Gastrocnemius medialis (tissue), 4 donors: ENCODE data around the gene GREB1L. TPM values are rescaled to one million over a fixed set of nuclear protein-coding genes. Genes with fewer than 3 reads are reported as not detected.
"Not testable (repeated sequence)": the region's sequence is repeated elsewhere in the genome, so short reads cannot be mapped to it uniquely, and the experiment has no call there.

Experiments
- ATAC-seq, 2 donors: fragments of 150-250 bp; one replicate each; pipeline ENCODE4 v1.9.1; 2016
- DNase-seq, 2 donors: peaks; one replicate each; pipeline ENCODE4 v3.0.0-alpha.2; 2019
- H3K27ac ChIP-seq, 4 donors: fragments of 200-600 bp; sonication (generic); 1 replicate in 1 of 4; 2 replicates in 3 of 4; pipeline ENCODE4 v1.5.1; 2016 to 2018; ENCODE audit warnings: mild to moderate bottlenecking in 2 of 4, moderate library complexity in 1 of 4
- H3K27me3 ChIP-seq, 3 donors: fragments of 200-600 bp; sonication (generic) in 2 of 3; 1 replicate in 1 of 3; 2 replicates in 2 of 3; pipeline versions ENCODE4 v1.5.1 to v1.6.0; 2016 to 2019; ENCODE audit warnings: mild to moderate bottlenecking in 1 of 3, moderate library complexity in 1 of 3
- H3K36me3 ChIP-seq, 2 donors: fragments of 200-600 bp; sonication (generic) in 1 of 2; one replicate each; pipeline ENCODE4 v1.5.1; 2017 to 2018
- H3K4me1 ChIP-seq, 2 donors: fragments of 200-600 bp; sonication (generic) in 1 of 2; one replicate each; pipeline ENCODE4 v1.5.1; 2016 to 2017; ENCODE audit warnings: mild to moderate bottlenecking in 2 of 2
- H3K4me3 ChIP-seq, 4 donors: fragments of 200-600 bp; sonication (generic) in 3 of 4; 1 replicate in 1 of 4; 2 replicates in 3 of 4; pipeline ENCODE4 v1.5.1; 2016 to 2019; ENCODE audit warnings: mild to moderate bottlenecking in 2 of 4
- H3K9me3 ChIP-seq, 3 donors: fragments of 200-600 bp; sonication (generic) in 2 of 3; 1 replicate in 1 of 3; 2 replicates in 2 of 3; pipeline ENCODE4 v1.5.1; 2016 to 2019
- CTCF ChIP-seq, 5 experiments: fragments of 450-650 bp in 3 of 5; fragments of 200-600 bp in 2 of 5; sonication (generic) in 2 of 5; IDR thresholded peaks in 4 of 5; conservative IDR thresholded peaks in 1 of 5; 1 replicate in 4 of 5; 2 replicates in 1 of 5; pipeline ENCODE4 v1.5.1; 2016 to 2019; ENCODE audit warnings: antibody characterized with exemption in 5 of 5, mild to moderate bottlenecking in 3 of 5, moderate library complexity in 3 of 5
- POLR2A ChIP-seq, 2 donors: fragments of 450-650 bp; IDR thresholded peaks; one replicate each; pipeline ENCODE4 v1.6.1; 2017; ENCODE audit warnings: antibody characterized with exemption in 2 of 2, mild to moderate bottlenecking in 2 of 2, moderate library complexity in 2 of 2
- in situ Hi-C, 4 donors: fragments of 200-750 bp; cut with MboI; loops; one replicate each; pipeline versions ENCODE4 v1.15.0 to v1.8.0; 2017; ENCODE audit warnings: low sequenced_read_pairs in 4 of 4
- intact Hi-C: fragments of 100-400 bp; cut with DNase I; formaldehyde crosslinking; loops from one replicate; pipeline ENCODE4 v1.15.1; 2023; ENCODE audit warnings: low total_unique reads
- total RNA-seq, 4 donors: library from RNA; depleted of rRNA; stranded (reverse); fragments of >200 nt; gene quantifications; one replicate each; pipeline versions ENCODE4 v1.1.0 to v1.2.3, GENCODE V29; 2016

The GREB1L gene
- total RNA-seq, 4 donors from 2014 or later: 4.4 to 14.4 (median 7.4) TPM

GRCh38 chr18:21277578-21277977 is 35.5 kb downstream of the GREB1L start:
- no peaks in the 10 kb centered on the region for H3K4me1 ChIP-seq
- in situ Hi-C loops: loop anchor here in 2 of 4 donors (25.0 kb wide), 1 partner anchor 110 kb away; no protein-coding TSS in a partner anchor
- H3K9me3 ChIP-seq: no peaks in the 10 kb centered on the region
- H3K36me3 ChIP-seq: no peaks in the 10 kb centered on the region
- no peaks in the 10 kb centered on the region for H3K27me3 ChIP-seq
- H3K4me3 ChIP-seq: no peak overlapping the region
- TF ChIP-seq POLR2A (IDR thresholded peaks at IDR 0.05) (no peak), CTCF (IDR thresholded peaks at IDR 0.05 in 4 of 5, conservative IDR thresholded peaks at IDR 0.05 in 1 of 5) (no peak)
- no peak for DNase-seq
- peak overlapping the region in 1 of 4 donors; percentile 4 for H3K27ac ChIP-seq
- ATAC-seq: peak; percentile 33 to 56
- intact Hi-C loops: no loop called here

GRCh38 chr18:21278218-21278617 is 36.2 kb downstream of the GREB1L start:
- H3K9me3 ChIP-seq, H3K36me3 ChIP-seq, H3K4me3 ChIP-seq, H3K27ac ChIP-seq, ATAC-seq, DNase-seq, H3K4me1 ChIP-seq, intact Hi-C loops, H3K27me3 ChIP-seq: not testable (repeated sequence)
- in situ Hi-C loops: loop anchor here in 2 of 4 donors (25.0 kb wide), 1 partner anchor 109 kb away; no protein-coding TSS in a partner anchor

- H3K27ac ChIP-seq: no peak overlapping the region
- DNase-seq (no peak), ATAC-seq (no peak)
- peaks cover 0 to under 1% of the 10 kb centered on the region in 2 donors for H3K4me1 ChIP-seq
- no peak overlapping the region for H3K4me3 ChIP-seq
- H3K27me3 ChIP-seq: no peaks in the 10 kb centered on the region
- TF ChIP-seq CTCF (IDR thresholded peaks at IDR 0.05 in 4 of 5, conservative IDR thresholded peaks at IDR 0.05 in 1 of 5) (no peak), POLR2A (IDR thresholded peaks at IDR 0.05) (no peak)
- intact Hi-C loops (no loop called here), in situ Hi-C loops (loop anchor here in 2 of 4 donors (25.0 kb wide), 1 partner anchor 106 kb away; no protein-coding TSS in a partner anchor)
- no peaks in the 10 kb centered on the region for H3K9me3 ChIP-seq
- H3K36me3 ChIP-seq: no peaks in the 10 kb centered on the region
These were observed 39.6 kb downstream of the GREB1L start for GRCh38 chr18:21281603-21282002.

GRCh38 chr18:21284540-21284939 is 42.5 kb downstream of the GREB1L start:
- intact Hi-C loops (no loop called here), in situ Hi-C loops (loop anchor here in 2 of 4 donors (25.0 kb wide), 1 partner anchor 103 kb away; no protein-coding TSS in a partner anchor)
- TF ChIP-seq CTCF (IDR thresholded peaks at IDR 0.05 in 4 of 5, conservative IDR thresholded peaks at IDR 0.05 in 1 of 5) (no peak), POLR2A (IDR thresholded peaks at IDR 0.05) (no peak)
- no peaks in the 10 kb centered on the region for H3K27me3 ChIP-seq
- no peaks in the 10 kb centered on the region for H3K36me3 ChIP-seq
- no peak overlapping the region for H3K27ac ChIP-seq
- peaks cover 0 to 4% of the 10 kb centered on the region in 2 donors for H3K4me1 ChIP-seq
- no peaks in the 10 kb centered on the region for H3K9me3 ChIP-seq
- ATAC-seq: no peak
- no peak for DNase-seq
- no peak overlapping the region for H3K4me3 ChIP-seq

- Histone ChIP-seq H3K4me1 (peaks cover 0 to 4% of the 10 kb centered on the region in 2 donors), H3K27me3 (no peaks in the 10 kb centered on the region), H3K9me3 (no peaks in the 10 kb centered on the region), H3K27ac (no peak overlapping the region), H3K4me3 (no peak overlapping the region), H3K36me3 (no peaks in the 10 kb centered on the region)
- in situ Hi-C loops (loop anchor here in 2 of 4 donors (25.0 kb wide), 1 partner anchor 97 kb away; no protein-coding TSS in a partner anchor), intact Hi-C loops (no loop called here)
- TF ChIP-seq POLR2A (IDR thresholded peaks at IDR 0.05) (no peak), CTCF (IDR thresholded peaks at IDR 0.05 in 4 of 5, conservative IDR thresholded peaks at IDR 0.05 in 1 of 5) (no peak)
- DNase-seq (no peak), ATAC-seq (no peak)
These were observed 47.8 kb downstream of the GREB1L start for GRCh38 chr18:21289827-21290226.
